Raji (cell line): ENCODE data around the gene TOMM6.

Experiments used
- POLR2A ChIP-seq: IDR thresholded peaks from 2 replicates; pipeline ENCODE4 v1.6.1; 2011; ENCODE audit warnings: low read depth, low read length, control low read depth; ENCODE audit not compliant: insufficient read depth

The TOMM6 gene

DNA sequence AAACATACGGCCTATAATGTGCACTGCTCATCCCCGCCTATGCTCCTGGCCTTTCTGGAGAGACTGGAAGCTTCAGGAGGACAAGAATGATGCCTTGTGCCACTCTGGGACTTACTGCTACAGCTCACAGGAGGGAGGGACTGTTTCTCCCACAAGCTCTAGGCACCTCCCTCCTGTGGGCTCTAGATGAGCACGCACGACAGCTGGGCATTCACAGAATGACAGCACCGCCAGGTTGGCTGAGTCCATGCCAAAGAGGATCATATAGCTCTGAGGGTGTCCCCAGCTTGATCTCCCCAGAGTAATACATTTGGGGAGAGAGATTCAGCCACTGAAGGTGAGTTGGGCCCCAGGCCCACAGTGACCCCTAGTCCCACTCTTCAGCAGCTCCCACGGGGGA, 30.2 kb upstream of the TOMM6 start:
- no peak for TF ChIP-seq POLR2A

GRCh38 chr6:41757931-41758640, 29.4 kb upstream of the TOMM6 start:
- TF ChIP-seq POLR2A, result no peak

GRCh38 chr6:41758641-41759035, 28.9 kb upstream of the TOMM6 start:
- no peak for TF ChIP-seq POLR2A

DNA sequence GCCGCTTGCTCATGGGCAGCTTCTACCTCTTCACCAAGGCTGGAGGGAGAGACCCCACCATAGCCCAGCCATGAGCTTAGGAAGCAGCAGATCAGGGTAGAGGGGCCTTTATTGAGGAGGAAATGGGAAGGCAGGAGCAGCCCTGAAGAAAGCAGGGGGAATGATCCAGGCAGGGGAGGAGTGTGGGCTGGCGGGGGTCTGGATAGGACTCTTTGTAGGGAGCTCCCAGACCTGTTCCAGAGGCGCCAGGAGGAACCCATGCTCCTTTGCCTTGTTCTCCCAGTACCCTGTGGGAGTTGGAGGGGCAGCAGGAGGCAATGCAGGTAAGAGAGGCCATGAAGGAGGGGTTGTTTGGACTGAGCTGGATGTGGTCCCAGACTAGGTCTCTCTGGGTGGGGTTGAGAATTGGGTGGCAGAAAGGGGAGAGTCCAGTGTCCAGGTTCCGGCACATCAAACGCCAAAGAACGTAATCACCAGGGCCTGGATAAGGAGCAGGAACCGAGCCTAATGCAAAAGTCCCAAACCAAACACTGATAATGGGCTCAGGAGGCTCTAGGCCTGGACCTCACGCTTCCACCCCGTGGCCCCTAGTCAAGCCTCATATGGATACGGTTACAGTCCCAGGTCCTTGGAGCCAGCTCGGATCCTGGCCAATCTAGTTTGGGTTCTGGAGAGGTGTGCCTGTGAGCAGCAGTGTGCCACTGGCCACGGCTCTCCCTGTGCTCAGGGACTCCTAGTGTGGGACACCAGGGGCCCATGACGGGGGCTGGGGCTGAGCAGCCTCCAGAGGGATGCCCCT, 28.2 kb upstream of the TOMM6 start:
- no peak for TF ChIP-seq POLR2A

GRCh38 chr6:41759905-41760579, 27.5 kb upstream of the TOMM6 start:
- no peak for TF ChIP-seq POLR2A

DNA sequence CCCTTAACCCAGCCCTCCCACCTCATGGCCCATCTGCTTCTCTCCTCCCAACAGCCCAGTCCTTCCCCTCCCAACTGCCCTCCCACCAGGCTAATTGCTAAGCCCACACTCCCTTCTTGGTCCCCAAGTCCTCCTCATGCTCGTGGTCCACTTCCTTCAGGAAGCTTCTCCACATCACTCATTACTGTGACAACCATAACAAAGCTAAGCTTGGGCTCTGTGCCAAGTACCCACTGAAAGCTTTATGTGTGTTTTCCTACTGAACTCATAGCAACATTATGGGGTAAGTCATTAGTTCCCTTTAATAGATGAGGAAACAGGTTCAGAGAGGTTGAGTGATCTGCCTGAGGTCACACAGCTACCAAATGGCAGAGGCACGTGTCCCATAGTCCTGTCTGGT, 24.0 kb upstream of the TOMM6 start:
- no peak for TF ChIP-seq POLR2A

DNA sequence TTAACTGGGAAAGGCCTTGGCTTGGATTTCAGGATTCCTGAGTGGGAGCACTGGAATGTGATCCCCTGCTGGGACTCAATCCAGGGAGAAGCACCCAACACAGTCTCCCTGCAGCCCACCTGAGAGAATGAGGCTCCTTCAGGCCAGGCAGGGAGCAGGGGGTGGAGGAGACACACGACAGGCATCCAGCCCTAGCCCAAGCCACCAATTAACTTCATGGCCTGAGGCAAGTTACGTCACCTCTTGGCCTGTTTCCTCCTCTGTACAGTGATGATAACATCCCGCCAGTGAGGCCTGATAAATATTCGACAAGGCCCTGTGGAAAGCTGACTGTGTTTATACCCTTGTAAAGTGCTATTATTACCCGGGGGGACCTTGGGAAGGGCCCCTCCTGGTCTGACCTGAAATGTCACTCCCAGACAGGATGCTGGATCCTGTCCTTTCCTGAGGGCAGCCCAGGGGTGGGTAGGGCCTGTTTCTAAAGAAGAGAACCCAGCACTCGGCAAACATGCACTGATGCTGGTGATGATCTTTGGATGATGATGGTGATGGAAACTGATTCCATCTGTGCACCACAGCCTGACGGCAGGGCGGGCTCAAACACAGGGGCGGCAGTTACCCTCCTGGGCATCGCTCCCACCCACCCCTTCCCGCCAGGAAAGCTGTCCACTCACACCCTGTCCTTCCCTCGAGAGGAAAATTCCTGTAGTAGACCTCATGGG, 20.2 kb upstream of the TOMM6 start:
- no peak for TF ChIP-seq POLR2A

DNA sequence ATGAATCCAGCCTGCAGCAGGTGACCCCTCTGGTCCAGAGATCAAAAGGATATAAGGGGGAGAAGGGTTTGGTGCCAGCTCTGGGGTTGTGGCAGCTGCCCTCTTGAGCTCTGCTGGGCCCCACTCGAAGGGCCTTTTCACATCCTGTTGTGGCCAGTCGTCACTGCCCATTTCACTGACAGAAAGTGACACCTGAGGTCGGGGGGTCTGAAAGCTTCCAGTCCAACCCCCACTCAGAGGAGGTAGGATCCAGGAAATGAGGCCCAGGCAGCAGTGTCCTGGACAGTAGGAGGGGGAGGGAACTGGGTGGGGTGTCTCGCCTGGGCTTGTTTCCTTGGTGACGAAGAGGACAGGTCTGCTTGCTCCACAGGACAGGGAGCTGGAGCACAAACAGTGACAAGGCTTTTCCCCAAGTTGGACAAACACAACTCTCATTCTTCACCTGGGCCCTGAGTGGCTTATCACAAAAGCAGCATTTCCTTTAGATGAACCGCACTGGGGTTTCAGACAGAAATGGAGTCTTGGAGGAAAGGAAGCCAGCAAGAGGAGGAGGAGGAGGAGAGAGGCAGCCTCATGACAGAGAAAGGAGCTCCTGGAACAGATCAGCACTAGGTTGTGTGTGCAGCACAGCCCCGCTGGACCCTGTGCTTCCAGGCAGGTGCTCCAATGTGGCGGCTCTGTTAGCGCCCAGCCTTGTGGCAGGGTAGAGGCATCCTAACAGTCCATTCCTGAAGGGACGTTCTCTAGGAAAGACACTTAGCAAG, 18.8 kb upstream of the TOMM6 start:
- TF ChIP-seq POLR2A, result no peak

GRCh38 chr6:41769376-41769775, 18.1 kb upstream of the TOMM6 start:
- TF ChIP-seq POLR2A, result no peak

DNA sequence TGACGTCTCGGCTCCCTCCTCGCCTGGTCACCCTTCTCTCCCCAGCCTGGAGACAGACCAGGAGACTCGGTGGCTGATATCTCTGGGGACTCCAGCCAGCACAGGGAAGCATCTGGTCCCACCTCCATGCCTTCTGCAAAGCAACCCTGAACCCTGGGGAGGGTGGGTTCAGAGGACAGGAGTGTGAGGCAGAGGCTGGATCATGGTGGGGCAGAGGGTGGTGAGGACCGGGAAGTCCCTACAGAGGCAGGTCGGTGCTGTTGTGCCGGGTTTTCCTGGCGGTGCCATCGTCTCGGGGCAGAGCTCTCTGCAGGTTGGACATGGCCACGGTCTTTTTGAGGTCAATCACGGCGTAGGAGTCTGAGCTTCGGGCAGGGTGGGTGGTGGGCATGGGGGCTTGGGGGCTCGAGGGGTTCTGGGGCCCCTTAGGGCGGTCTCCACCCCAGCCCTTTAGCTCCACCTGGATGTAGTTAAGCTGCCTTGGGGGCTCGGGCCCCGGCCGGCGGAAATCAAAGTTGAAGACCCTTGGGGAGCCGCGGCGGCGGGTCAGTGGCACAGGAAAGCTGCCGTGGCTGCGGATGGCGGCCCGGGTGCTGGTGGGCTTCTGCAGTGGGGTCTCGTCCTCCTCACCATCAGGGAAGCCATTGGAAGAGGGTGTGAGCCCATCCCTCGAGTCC, 17.0 kb upstream of the TOMM6 start:
- TF ChIP-seq POLR2A, result no peak

GRCh38 chr6:41771058-41771983, 16.2 kb upstream of the TOMM6 start:
- no peak for TF ChIP-seq POLR2A

GRCh38 chr6:41774841-41775240, 12.7 kb upstream of the TOMM6 start:
- TF ChIP-seq POLR2A, result no peak

DNA sequence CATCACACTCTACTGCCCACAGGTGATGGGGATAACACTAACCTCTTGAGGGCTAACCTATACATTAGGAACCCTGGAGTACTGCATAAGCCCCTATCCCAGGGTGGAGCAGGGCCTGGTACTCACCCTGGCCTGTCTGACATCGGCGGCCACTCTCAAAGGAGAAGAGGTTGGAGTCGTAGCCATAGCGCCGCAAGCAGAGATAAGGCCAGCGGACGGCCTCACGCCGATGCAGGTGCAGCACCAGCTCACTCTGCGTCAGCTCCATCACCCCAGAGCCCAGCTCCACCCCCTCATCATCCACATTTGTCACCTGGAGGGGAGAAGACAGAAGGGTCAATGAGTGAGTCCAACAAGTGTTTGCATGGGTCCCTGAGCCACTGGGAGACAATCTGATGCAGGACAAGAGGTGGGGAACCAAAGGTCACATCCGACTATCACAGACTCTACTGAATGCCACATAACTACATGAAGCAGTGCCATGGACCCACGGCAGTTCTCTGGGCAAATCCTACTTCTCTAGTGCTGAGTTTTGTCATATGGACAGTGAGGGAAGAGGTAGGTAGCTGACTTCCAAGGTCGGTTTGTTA, 12.1 kb upstream of the TOMM6 start:
- no peak for TF ChIP-seq POLR2A
